ENCODE measurements around the gene TOMM40. TPM values are rescaled to one million over a fixed set of nuclear protein-coding genes. Genes with fewer than 3 reads are reported as not detected.
A peak's percentile ranks its signal among the peaks of the same experiment; 100 is the strongest.
"Not testable (repeated sequence)": the region's sequence is repeated elsewhere in the genome, so short reads cannot be mapped to it uniquely, and the experiment has no call there.

Gene TOMM40
- total RNA-seq, 1 experiment from 2014 or later: 104 TPM

GRCh38 chr19:44903216-44903601 lies 12.2 kb downstream of the TOMM40 start:
- 0 out of 2 replicates have a peak, but pooled peaks cover 3% of the 10 kb centered on the region for H3K4me1 ChIP-seq
- H3K9me3 ChIP-seq (replicated peaks): no peaks in the 10 kb centered on the region
- H3K27me3 ChIP-seq: no peaks in the 10 kb centered on the region
- peaks cover 31% of the 10 kb centered on the region for H3K36me3 ChIP-seq
- no peak for DNase-seq
- no peak overlapping the region for H3K4me3 ChIP-seq
- H3K27ac ChIP-seq: no peak overlapping the region

GRCh38 chr19:44903602-44904425 lies 12.8 kb downstream of the TOMM40 start:
- DNase-seq: peak; percentile 56 to 74
- no peak overlapping the region for H3K27ac ChIP-seq
- H3K4me1 ChIP-seq: 0 out of 2 replicates have a peak, but pooled peaks cover 3% of the 10 kb centered on the region
- H3K27me3 ChIP-seq: no peaks in the 10 kb centered on the region
- no peak overlapping the region for H3K4me3 ChIP-seq
- H3K9me3 ChIP-seq (replicated peaks): no peaks in the 10 kb centered on the region
- H3K36me3 ChIP-seq: peaks cover 31% of the 10 kb centered on the region

GRCh38 chr19:44904426-44904994 lies 13.5 kb downstream of the TOMM40 start:
- Histone ChIP-seq H3K27ac (no peak overlapping the region), H3K9me3 (replicated peaks) (no peaks in the 10 kb centered on the region), H3K27me3 (no peaks in the 10 kb centered on the region), H3K4me3 (no peak overlapping the region), H3K4me1 (0 out of 2 replicates have a peak, but pooled peaks cover 3% of the 10 kb centered on the region), H3K36me3 (peaks cover 26% of the 10 kb centered on the region)
- DNase-seq: no peak

GRCh38 chr19:44905437-44906160 lies 14.5 kb downstream of the TOMM40 start, which contains the start of gene APOE:
TSS of gene APOE (plus strand) at chr19:44905796. CDS start at chr19:44906625, 829 bp downstream.
- Histone ChIP-seq H3K4me3 (no peak within 1 kb of the TSS; the same call in 1 of the 2 replicates), H3K27me3 (no peaks in the 10 kb centered on the region), H3K4me1 (0 out of 2 replicates have a peak, but pooled peaks cover 3% of the 10 kb centered on the region), H3K27ac (no peak within 1 kb of the TSS), H3K36me3 (peaks cover 22% of the 10 kb centered on the region), H3K9me3 (replicated peaks) (no peaks in the 10 kb centered on the region)
- peak in 1 of 2 experiments; percentile 30 for DNase-seq

GRCh38 chr19:44907613-44908012 lies 16.6 kb downstream of the TOMM40 start:
- Histone ChIP-seq H3K9me3 (replicated peaks) (no peaks in the 10 kb centered on the region), H3K4me1 (peaks cover 6% of the 10 kb centered on the region), H3K27ac (no peak overlapping the region), H3K27me3 (no peaks in the 10 kb centered on the region), H3K4me3 (no peak overlapping the region), H3K36me3 (peaks cover 2% of the 10 kb centered on the region)
- no peak for DNase-seq

GRCh38 chr19:44908074-44908835 lies 17.2 kb downstream of the TOMM40 start:
- no peak overlapping the region for H3K27ac ChIP-seq
- no peak for DNase-seq
- no peak overlapping the region for H3K4me3 ChIP-seq
- H3K4me1 ChIP-seq: peaks cover 8% of the 10 kb centered on the region
- no peaks in the 10 kb centered on the region for H3K36me3 ChIP-seq
- H3K9me3 ChIP-seq (replicated peaks): no peaks in the 10 kb centered on the region
- no peaks in the 10 kb centered on the region for H3K27me3 ChIP-seq

GRCh38 chr19:44908836-44909261 lies 17.8 kb downstream of the TOMM40 start:
- H3K9me3 ChIP-seq (replicated peaks): no peaks in the 10 kb centered on the region

GRCh38 chr19:44909775-44910174 lies 18.7 kb downstream of the TOMM40 start:
- Histone ChIP-seq H3K9me3 (replicated peaks) (no peaks in the 10 kb centered on the region), H3K4me1 (peaks cover 19% of the 10 kb centered on the region), H3K36me3 (no peaks in the 10 kb centered on the region), H3K27ac (no peak overlapping the region), H3K4me3 (no peak overlapping the region), H3K27me3 (no peaks in the 10 kb centered on the region)
- no peak for DNase-seq

More at GRCh38 chr19:44908836-44909261, 17.8 kb downstream of the TOMM40 start:
- no peak for DNase-seq
- no peak overlapping the region for H3K27ac ChIP-seq
- H3K27me3 ChIP-seq: no peaks in the 10 kb centered on the region
- no peaks in the 10 kb centered on the region for H3K36me3 ChIP-seq
- H3K4me3 ChIP-seq: no peak overlapping the region
- peaks cover 14% of the 10 kb centered on the region for H3K4me1 ChIP-seq

- not testable (repeated sequence) for H3K27me3 ChIP-seq; H3K27ac ChIP-seq; H3K9me3 ChIP-seq (replicated peaks); H3K36me3 ChIP-seq; H3K4me3 ChIP-seq; DNase-seq
- H3K4me1 ChIP-seq: peaks cover 16% of the 10 kb centered on the region
Observed at GRCh38 chr19:44911896-44912295, 20.8 kb downstream of the TOMM40 start.

- no peaks in the 10 kb centered on the region for H3K36me3 ChIP-seq
- H3K4me1 ChIP-seq: peaks cover 16% of the 10 kb centered on the region
- no peaks in the 10 kb centered on the region for H3K27me3 ChIP-seq
- no peaks in the 10 kb centered on the region for H3K9me3 ChIP-seq (replicated peaks)
- no peak overlapping the region for H3K4me3 ChIP-seq
- DNase-seq: peak; percentile 79 to 82
- no peak overlapping the region for H3K27ac ChIP-seq
Observed at GRCh38 chr19:44912854-44913253, 21.8 kb downstream of the TOMM40 start.

- H3K27me3 ChIP-seq; DNase-seq; H3K27ac ChIP-seq; H3K36me3 ChIP-seq; H3K9me3 ChIP-seq (replicated peaks): not testable (repeated sequence)
- Histone ChIP-seq H3K4me3 (peak overlapping the region; percentile 57), H3K4me1 (peaks cover 16% of the 10 kb centered on the region)
Observed at GRCh38 chr19:44913512-44914432, 22.7 kb downstream of the TOMM40 start.

GRCh38 chr19:44914433-44915206 lies 23.6 kb downstream of the TOMM40 start, which contains the start of gene APOC1:
TSS of gene APOC1 (plus strand) at chr19:44914608. CDS start at chr19:44914892, 284 bp downstream.
- peak within 1 kb of the TSS; percentile 57 for H3K4me3 ChIP-seq
- peak within 1 kb of the TSS; percentile 12 for H3K27ac ChIP-seq
- peaks cover 16% of the 10 kb centered on the region for H3K4me1 ChIP-seq
- not testable (repeated sequence) for H3K27me3 ChIP-seq; H3K36me3 ChIP-seq; H3K9me3 ChIP-seq (replicated peaks)
- peak; percentile 78 to 88 for DNase-seq

GRCh38 chr19:44924243-44924725 lies 33.2 kb downstream of the TOMM40 start:
- Histone ChIP-seq H3K9me3 (replicated peaks) (no peaks in the 10 kb centered on the region), H3K4me3 (no peak overlapping the region), H3K27me3 (no peaks in the 10 kb centered on the region), H3K27ac (no peak overlapping the region), H3K36me3 (no peaks in the 10 kb centered on the region), H3K4me1 (peaks cover 26% of the 10 kb centered on the region)
- DNase-seq: peak in 1 of 2 experiments; percentile 44

Measured in SJCRH30 (cell line).